ENCODE results near the gene GLYR1. TPM values are rescaled to one million over a fixed set of nuclear protein-coding genes. Genes with fewer than 3 reads are reported as not detected.

The GLYR1 gene
- total and polyA plus RNA-seq, 2 of the 4 experiments (the other 2 are of a cell fraction), result 26.0 to 54.2 TPM

GRCh38 chr16:4868535-4868934 is 21.4 kb upstream of the GLYR1 start:
- peaks cover 48% of the 10 kb centered on the region for H3K36me3 ChIP-seq (ENCODE audit: control insufficient read depth, insufficient read depth, low read length)
- H2BK120ac ChIP-seq (ENCODE audit: low read depth, low read length), result no peak overlapping the region
- H3K9ac ChIP-seq (ENCODE audit: low read depth, low read length), result no peak overlapping the region
- ATAC-seq (ENCODE audit: low read depth), result no peak
- no peak overlapping the region for H2AFZ ChIP-seq (replicated peaks; ENCODE audit: low read length, poor library complexity)
- ChIA-PET POLR2A (ENCODE audit: unreplicated experiment) (no interaction called here), CTCF (no interaction called here)
- no peak overlapping the region for H3K27ac ChIP-seq (ENCODE audit: insufficient read depth, low read length)
- no peak overlapping the region for H2BK20ac ChIP-seq (ENCODE audit: low read depth, low read length)
- H3K4me1 ChIP-seq (ENCODE audit: control insufficient read depth, insufficient read depth, low read length), result no peaks in the 10 kb centered on the region; the same call in 1 of the 2 replicates
- no peak overlapping the region for H3K56ac ChIP-seq (ENCODE audit: extremely low read depth, insufficient read depth, low read length)
- BruUV-seq (replicated peaks), result no TSS peak
- in situ Hi-C loops (cut with MboI; ENCODE audit: low sequenced_read_pairs), result no loop called here
- H4K8ac ChIP-seq (ENCODE audit: low read depth in 2 of 2, low read length in 2 of 2), result no peak overlapping the region
- no peak for TF ChIP-seq FOS (IDR thresholded peaks at IDR 0.05; ENCODE audit: low read depth, low read length)
- H3K14ac ChIP-seq (replicated peaks; ENCODE audit: low read depth, low read length), result no peak overlapping the region
- no peak overlapping the region for H2AK5ac ChIP-seq (ENCODE audit: low read depth, low read length)
- H2AK9ac ChIP-seq (replicated peaks; ENCODE audit: low read depth, low read length, poor library complexity), result no peak overlapping the region
- no peak overlapping the region for H3K4me2 ChIP-seq (ENCODE audit: low read depth, low read length)
- H2BK15ac ChIP-seq (ENCODE audit: low read depth, low read length), result no peak overlapping the region
- no peaks in the 10 kb centered on the region for H3K9me3 ChIP-seq (ENCODE audit: control insufficient read depth, insufficient read depth, low read length)
- no peak overlapping the region for H4K5ac ChIP-seq (ENCODE audit: low read depth, low read length)
- H3K79me1 ChIP-seq (ENCODE audit: low read depth in 1 of 2, low read length in 2 of 2), result peaks cover 22 to 72% of the 10 kb centered on the region in 2 experiments
- 100% methylated on average over 3 of the region's 7 CpGs; no CpG with 5 or more reads in 1 of the 2 experiments for WGBS, 2 experiments (ENCODE audit: extremely low coverage in 2 of 2, insufficient read length in 1 of 2)
- dilution Hi-C loops (cut with HindIII; ENCODE audit: low sequenced_read_pairs, unreplicated experiment), result no loop called here
- no peak overlapping the region for H3K18ac ChIP-seq (ENCODE audit: low read depth, low read length)
- no peak overlapping the region for H4K91ac ChIP-seq (ENCODE audit: insufficient read depth, low read depth, low read length)
- H2BK5ac ChIP-seq (ENCODE audit: low read depth, low read length, poor library complexity, severe bottlenecking), result no peak overlapping the region
- 0 out of 2 replicates have a peak, but pooled peaks cover 3% of the 10 kb centered on the region for H3K9me1 ChIP-seq (ENCODE audit: insufficient read depth, low read length)
- H3K4ac ChIP-seq (ENCODE audit: low read depth, low read length), result no peak overlapping the region
- intact Hi-C loops (cut with micrococcal nuclease), result no loop called here
- no peak overlapping the region for H3K23ac ChIP-seq (ENCODE audit: low read depth, low read length)
- DNase-seq, result no peak
- peaks cover 52% of the 10 kb centered on the region for H4K20me1 ChIP-seq (ENCODE audit: insufficient read depth, low read length)
- no peak overlapping the region for H3K4me3 ChIP-seq (ENCODE audit: insufficient read depth, low read depth, low read length)
- no peaks in the 10 kb centered on the region for H3K27me3 ChIP-seq (ENCODE audit: control insufficient read depth, insufficient read depth, low read length)
